SHP77 (cell line): ENCODE data around the gene APOL2.
"Not testable (repeated sequence)": the region's sequence is repeated elsewhere in the genome, so short reads cannot be mapped to it uniquely, and the experiment has no call there.

Experiments
- DNase-seq, 2 experiments: peaks; one replicate each; lab custom pipeline; 2025; lab: John Stamatoyannopoulos, UW

Gene APOL2, protein sequence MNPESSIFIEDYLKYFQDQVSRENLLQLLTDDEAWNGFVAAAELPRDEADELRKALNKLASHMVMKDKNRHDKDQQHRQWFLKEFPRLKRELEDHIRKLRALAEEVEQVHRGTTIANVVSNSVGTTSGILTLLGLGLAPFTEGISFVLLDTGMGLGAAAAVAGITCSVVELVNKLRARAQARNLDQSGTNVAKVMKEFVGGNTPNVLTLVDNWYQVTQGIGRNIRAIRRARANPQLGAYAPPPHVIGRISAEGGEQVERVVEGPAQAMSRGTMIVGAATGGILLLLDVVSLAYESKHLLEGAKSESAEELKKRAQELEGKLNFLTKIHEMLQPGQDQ

DNA sequence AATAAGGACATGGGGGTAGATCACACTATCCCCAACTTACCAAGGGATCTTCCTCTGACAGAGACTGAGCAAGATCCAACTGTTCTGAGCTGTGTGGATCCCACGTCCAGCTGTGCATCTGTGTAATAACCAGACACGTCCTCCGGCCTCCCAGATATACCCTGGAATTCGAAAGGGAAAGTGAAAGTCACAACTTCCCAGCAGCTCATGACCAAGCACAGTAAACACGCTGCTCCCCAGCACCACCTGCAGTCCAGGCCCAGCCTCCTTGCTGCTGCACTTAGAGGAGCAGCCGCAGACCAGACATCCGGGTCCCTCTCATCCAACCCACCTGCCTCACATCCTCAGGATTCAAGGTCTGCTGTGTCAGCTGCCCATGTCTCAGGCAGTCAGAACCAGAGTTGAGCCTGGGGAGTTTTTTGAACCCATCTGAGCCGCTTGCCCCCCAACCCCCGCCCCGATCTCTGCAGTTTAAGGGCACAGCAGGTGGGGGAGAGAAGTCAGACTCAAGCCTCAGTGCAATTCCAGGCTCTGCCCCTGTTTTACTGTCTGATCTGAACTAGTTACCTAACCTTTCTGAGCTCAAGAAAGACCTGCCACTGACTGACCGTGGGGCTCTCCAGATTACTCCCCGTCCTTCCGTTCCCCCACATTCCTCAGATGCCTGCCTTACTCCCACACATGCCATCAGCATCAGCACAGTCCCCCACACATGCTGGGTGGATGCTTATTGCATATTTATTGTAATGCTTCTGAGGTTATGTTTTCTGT, at the start of gene APOL2:
Gene APOL2, minus strand, starts transcription at position 127 of the 771 bp plus-strand sequence. CDS start 6,365 bp downstream, outside the sequence.
- DNase-seq: peak; percentile 91 to 96

- no peak for DNase-seq
Measured at GRCh38 chr22:36288571-36289405, 49.5 kb upstream of the APOL2 start.

GRCh38 chr22:36287881-36288515, 48.7 kb upstream of the APOL2 start:
- no peak for DNase-seq

DNA sequence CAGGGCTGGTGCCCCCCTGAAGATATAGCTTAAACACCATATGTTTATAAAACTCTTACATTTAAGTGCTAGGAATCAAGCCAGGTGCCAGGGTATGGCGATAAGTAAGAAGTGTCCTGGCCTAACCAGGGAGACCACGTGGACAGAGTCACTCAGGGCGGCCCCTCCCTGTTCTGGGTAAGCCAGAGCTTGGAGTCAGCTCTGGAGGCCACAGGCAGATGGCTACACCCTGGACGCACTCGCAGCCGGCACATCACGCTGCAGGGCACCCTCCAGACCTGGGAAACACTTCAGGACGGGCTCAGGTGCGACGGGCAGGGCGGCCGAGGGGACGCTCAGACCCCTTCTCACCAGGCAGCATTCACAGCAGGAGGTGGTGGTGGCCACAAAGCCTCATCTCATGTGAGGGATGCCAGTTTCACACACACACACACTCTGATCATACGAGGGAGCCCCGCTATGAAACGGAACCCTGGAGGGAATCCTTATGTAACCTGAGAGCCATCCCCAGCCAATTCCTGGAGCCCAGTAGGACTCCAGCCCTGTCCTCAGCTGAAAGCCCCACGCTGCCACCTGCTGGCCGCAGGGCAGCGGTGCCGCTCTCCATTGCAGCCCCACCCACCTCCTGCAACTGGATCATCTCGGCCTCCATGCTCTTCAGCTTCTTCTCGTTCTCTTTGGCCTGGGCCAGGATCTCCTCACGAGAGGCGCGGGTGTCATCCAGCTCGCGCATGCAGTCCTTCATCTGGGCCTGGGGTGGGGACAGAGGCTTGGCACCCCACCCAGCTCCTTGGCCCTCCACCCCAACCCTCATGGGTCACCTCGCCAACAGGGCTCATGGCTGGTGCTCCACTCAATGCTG, 47.0 kb upstream of the APOL2 start:
- peak; percentile 31 to 50 for DNase-seq

GRCh38 chr22:36285545-36285944, 46.2 kb upstream of the APOL2 start:
- DNase-seq: no peak

- DNase-seq: no peak
Measured at GRCh38 chr22:36285017-36285416, 45.7 kb upstream of the APOL2 start.

- DNase-seq: no peak
Measured at GRCh38 chr22:36284171-36284571, 44.8 kb upstream of the APOL2 start.

- DNase-seq: no peak
Measured at GRCh38 chr22:36282328-36282831, 43.1 kb upstream of the APOL2 start.

DNA sequence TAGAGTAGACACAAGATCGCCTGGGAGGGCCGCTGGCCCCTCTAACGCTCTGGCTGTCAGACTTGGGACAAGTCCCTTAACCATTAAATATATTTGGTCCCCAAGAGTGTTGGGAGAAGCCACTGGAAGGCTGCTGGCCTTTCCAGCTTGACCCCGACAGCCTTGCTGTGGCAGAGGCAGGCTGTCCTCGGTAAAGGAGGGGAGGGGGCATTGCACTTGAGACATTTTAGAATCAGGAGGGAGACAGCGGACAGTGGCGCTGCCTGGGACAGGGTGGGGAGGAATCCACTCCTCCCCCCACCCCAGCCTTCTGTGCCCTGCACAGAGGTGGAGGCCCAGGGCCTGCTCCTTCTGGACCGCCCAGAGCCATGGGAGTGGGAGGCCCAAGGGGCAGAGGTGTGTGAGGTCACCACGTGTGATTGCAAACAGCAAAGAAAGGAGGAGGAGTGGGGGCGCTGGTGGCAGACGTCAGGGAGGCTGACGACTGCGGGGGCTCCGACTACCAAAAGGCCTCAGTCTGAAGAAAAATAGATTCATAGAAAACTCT, 42.5 kb upstream of the APOL2 start:
- no peak for DNase-seq

DNA sequence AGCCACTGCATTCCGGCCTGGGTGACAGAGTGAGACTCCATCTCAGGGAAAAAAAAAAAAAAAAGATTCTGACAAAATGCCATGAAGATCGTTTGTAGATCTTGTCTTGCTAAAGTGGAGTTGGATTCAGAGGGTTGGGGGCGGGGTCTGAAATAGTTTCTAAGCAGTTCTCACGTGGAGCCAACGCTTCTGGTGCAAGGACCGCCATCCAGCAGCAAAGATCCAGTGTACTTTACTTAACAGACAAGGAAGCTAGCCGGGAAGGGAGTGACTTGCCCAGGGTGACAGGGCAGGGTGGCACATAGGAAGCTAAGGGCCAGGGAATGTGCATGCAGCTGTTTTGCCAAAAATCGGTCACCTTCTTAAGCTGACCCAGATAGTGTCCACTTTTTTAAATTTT, 41.1 kb upstream of the APOL2 start:
- no peak for DNase-seq

GRCh38 chr22:36279219-36279666, 39.9 kb upstream of the APOL2 start:
- DNase-seq: no peak

- peak; percentile 14 to 15 for DNase-seq
Measured at GRCh38 chr22:36277482-36278291, 38.4 kb upstream of the APOL2 start.

- DNase-seq: no peak
Measured at GRCh38 chr22:36274531-36274930, 35.2 kb upstream of the APOL2 start.

GRCh38 chr22:36271951-36272350, 32.6 kb upstream of the APOL2 start:
- not testable (repeated sequence) for DNase-seq

DNA sequence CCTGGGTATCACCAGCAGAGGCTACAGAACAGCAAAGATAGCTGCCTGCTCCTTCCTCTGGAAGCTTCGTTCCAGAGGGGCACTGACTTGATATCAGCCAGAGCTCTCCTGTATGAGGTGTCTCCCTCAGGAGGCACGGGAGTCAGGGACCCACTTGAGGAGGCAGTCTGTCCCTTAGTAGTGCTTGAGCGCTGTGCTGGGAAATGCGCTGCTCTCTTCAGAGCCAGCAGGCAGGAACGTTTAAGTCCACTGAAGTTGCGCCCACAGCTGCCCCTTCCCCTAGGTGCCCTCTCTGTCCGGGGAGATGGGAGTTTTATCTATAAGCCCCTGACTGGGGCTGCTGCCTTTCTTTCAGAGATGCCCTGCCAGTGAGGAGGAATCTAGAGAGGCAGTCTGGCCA, 31.9 kb upstream of the APOL2 start:
- not testable (repeated sequence) for DNase-seq

- no peak for DNase-seq
Measured at GRCh38 chr22:36267896-36268485, 28.7 kb upstream of the APOL2 start.

GRCh38 chr22:36267058-36267457, 27.7 kb upstream of the APOL2 start:
- no peak for DNase-seq

- DNase-seq: not testable (repeated sequence)
Measured at GRCh38 chr22:36263886-36264664, 24.7 kb upstream of the APOL2 start.
